KBM-7 (cell line): ENCODE results near the gene GGCT.

Source experiments
- DNase-seq: peaks from one replicate; pipeline ENCODE4 v3.0.0-alpha.2; 2015
- in situ Hi-C: fragments of 300-500 bp; cut with MboI; formaldehyde crosslinking; loops from 2 replicates; pipeline ENCODE4 v1.14.3; 2020; ENCODE audit warnings: low sequenced_read_pairs, low pct_unique_long_range_greater_than_20kb, mixed read lengths

GGCT gene

GRCh38 chr7:30466266-30466665 lies 38.4 kb downstream of the GGCT start:
- in situ Hi-C loops: no loop called here
- no peak for DNase-seq

GRCh38 chr7:30465811-30466180 lies 38.8 kb downstream of the GGCT start:
- no peak for DNase-seq
- in situ Hi-C loops: no loop called here

- DNase-seq: no peak
- in situ Hi-C loops: no loop called here
Observed at GRCh38 chr7:30465046-30465810, 39.4 kb downstream of the GGCT start.

DNA sequence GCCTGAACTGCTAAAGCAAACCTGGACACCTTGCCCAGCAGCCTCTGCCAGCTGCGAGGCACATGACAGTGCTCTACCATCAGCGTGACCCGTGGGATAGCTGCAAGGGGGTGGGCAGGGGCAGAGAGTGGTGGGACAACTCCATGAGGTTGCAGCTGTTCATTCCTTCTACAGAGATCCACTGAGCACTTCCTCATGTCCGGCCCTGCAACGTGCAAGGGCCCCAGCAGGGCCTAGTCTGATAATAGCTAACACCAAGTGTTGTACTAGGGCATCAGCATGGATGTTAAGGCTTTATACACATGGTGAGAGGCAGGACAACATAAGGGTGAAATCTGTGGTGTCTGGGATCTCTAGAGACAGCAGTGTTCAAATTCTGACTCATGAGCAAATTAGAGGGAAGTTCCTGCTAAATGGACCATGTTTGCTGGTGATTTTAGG lies 40.4 kb downstream of the GGCT start:
- DNase-seq: no peak

GRCh38 chr7:30463405-30464145 lies 41.1 kb downstream of the GGCT start:
- DNase-seq: no peak
- in situ Hi-C loops: no loop called here

More for the DNA sequence above, 40.4 kb downstream of the GGCT start:
- in situ Hi-C loops: no loop called here

- in situ Hi-C loops: no loop called here
Observed at GRCh38 chr7:30462179-30462578, 42.5 kb downstream of the GGCT start.

GRCh38 chr7:30460246-30460633 lies 44.4 kb downstream of the GGCT start:
- DNase-seq: no peak
- in situ Hi-C loops: no loop called here

More at GRCh38 chr7:30462179-30462578, 42.5 kb downstream of the GGCT start:
- DNase-seq: no peak

DNA sequence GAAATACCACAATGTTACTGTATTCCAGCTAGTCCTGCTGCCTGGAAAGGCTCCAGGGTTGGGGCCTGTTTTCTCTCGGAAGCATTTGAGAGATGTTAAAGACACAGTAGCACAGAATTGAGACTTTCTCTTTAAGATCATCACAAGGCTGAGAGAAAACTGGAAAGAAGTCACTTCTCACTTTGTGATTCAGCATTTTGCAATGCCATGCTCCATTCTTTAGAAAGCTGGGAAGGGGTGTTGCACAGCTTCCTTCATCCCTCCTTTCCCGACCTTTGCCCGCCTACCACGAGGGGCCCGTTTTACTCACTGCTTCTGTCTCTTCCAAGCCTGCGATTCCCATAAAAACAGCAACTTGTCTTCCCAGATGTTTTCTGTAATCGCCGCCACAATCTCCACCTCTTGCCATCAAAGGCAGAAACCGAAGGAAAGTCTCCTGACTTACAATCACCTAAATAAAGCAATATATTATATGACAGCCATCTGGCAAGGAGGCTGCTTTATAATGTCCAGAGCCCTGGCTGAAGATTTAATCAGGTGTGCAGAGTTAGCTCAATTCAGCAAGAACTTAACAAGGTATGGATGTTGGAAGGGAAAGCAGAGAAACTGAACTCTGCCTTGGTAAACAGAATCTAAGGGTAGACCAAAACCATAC lies 44.9 kb downstream of the GGCT start:
- in situ Hi-C loops: no loop called here

DNA sequence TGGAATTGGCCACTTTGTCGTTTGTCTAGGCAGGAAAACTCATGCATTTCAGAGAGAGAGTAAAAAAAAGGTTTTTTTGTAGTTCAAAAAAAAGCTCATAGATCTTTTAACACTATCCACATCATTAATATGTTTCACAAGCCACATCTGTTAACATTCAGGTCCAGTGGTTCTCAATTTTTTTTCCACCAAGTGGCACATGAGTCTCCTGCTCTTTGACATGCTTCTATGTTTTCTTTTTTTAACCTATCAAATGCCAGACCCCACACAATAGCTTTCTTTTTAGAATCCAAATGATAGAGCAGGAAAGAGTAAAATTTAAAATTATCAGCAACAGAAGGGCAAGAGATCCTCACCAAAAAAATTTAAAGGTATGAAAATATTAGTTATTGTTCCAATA lies 46.3 kb downstream of the GGCT start:
- no peak for DNase-seq
- in situ Hi-C loops: no loop called here

More for the DNA sequence above, 44.9 kb downstream of the GGCT start:
- no peak for DNase-seq

DNA sequence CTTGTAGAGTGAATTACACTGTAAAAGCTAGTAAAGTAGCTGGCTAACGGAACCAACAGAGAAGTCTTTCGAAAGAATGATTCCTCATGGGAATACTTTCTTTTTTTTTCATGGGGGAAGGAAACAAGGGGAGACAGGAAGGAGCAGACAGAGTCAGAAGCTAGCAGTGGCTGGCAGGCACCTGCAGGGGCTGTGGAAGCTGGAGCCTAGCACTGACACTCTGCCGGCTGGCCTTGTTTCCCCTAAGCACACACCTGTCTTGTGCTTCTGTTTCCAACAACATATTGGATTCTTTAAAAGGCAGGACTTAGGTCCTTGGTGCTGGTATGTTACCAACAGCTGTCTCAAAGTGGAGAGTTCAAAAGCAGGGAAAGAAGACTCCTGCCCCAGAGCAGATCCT lies 50.7 kb downstream of the GGCT start:
- in situ Hi-C loops: no loop called here
- DNase-seq: no peak

DNA sequence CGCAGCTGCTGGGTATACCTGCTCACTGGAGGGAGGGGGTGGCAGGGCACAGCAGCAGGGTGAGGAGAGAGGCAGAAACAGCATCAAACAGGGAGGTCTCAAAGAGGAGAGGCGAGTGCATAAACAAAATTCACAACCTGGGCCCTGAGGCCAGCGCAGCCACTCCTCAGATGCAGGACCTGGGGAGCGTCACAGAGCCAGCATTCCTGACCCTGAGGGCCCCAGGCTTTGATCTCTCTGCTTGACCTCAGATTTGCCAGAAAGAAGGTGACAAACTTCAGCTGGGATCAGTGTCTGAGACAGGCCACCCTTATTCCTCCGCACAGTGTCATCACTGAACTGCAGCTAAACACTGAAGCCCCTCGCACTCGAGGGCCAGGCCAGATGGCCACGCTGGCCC lies 51.6 kb downstream of the GGCT start:
- DNase-seq: no peak
- in situ Hi-C loops: no loop called here

DNA sequence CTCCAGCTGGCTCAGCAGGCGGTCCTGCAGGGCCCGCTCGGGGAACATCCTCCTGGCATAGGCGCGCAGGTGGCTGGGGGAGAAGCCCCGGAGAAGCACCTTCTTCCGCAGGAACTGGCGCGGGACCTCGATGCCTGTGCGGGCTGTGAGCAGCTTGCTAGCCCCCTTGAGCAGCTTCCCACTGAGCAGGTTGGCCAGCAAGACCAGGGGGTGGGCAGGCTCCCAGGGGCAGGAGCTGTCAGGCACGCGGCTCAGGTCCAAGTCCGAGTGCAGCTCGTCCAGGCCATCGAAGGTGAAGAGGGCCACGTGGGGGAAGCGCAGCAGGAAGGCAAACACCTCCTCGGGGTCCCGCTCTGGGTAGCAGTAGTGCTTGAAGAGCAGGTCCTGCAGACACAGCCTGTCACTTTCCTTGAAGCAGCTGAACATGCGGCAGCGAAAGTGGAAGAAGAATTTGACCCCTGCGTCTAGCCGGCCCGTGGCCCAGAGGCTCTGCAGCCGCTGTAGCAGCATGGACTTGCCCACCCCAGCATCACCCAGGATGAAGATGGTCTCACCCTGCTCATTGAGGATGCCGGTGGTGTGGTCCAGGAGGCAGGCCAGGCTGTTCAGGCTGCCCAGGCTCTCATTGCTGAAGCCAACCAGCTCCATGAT lies 52.2 kb downstream of the GGCT start:
- in situ Hi-C loops: no loop called here
- DNase-seq: no peak

- no peak for DNase-seq
- in situ Hi-C loops: no loop called here
Observed at GRCh38 chr7:30451539-30452279, 52.9 kb downstream of the GGCT start.

DNA sequence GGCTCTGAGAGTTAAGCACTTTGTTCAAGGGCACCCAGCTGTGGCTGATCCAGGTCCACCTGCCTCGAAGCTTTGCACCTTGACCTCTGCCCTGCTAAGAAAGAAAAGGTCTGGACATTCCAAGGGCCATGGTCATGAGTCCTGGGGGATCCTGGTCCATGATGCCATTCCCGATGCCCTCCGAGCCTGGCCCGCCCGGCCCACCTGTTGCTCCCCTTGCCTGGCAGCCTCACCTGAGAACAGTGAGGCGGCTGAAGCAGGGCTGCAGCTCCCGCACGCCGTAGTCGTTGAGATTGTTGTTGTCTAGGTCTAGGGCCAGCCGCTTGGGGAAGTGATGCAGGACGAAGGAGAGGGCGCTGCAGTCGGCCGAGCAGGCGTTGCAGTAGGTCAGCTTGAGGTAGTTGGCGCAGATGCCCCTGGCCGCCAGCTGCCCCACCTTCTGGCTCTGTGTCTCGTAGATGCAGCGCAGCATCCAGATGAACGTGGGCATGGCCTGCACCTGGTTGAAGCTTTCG lies 53.6 kb downstream of the GGCT start:
- in situ Hi-C loops: no loop called here

DNA sequence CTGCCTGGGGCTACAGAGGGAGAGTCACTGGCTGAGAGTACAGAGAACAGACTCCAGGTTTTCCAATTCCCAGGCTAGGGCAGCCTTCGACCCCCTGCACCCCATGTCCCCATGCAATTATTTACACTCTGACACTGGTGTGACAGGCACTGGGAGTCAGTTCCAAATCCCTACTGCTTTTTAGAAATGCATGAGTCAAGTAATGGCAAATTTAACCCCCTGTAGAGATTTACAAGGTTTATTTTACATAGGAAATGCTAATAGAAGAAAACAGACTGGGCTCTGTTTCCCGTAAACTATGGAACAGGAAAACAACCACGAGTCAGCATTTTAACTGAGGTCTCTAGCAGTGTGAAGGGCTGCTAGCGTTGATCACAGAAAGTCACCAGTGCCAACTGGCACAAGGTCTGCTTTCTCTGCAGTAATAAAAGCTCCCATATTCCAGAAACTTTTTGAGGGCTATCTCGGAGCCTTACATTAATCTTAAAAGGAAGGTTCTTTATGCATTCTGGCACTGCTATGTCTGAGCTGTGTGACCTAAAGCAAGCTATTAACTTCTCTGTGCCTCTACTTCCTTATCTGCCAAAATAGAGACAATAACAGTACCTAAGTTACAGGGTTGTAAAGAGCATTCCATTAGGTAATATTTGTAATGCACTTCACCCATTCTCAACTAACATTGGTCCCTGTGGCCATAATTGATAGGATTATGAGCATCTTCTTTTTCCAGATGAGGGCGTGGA lies 54.2 kb downstream of the GGCT start:
- no peak for DNase-seq
- in situ Hi-C loops: no loop called here

More for the DNA sequence above, 53.6 kb downstream of the GGCT start:
- DNase-seq: no peak

DNA sequence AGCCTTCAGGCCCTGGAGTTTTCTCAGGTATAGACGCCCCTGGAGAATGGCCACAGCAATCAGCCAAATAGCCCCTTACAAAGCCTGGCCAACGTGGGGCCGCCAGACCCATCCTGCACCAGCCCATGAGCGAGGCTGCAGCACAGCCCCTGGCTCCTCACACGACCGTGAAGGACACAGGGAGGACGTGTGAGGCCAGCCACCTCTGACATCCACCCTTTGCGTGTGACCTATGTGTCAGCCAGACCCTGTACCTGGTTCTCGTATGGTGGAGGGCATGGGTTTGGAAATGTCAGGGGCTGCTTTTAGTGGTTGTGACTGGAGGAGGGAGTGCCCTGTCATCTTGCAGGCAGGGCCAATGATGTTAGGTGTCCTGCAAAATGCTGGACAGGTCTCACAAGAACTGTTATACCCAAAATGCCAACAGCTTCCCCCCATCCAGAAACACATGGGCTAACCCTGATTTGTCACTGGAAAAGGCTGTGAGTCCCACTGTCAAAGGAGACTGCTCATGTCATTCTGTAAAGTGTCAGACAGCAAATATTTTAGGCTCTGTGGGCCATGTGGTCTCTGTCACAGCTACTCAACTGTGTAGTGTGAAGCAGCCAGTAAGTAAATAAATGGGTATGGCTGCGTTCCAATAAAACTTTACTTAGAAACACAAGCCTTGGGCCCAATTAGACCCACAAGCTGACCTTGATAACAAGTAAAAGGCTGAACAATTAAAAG lies 56.0 kb downstream of the GGCT start:
- DNase-seq: no peak
- in situ Hi-C loops: no loop called here

DNA sequence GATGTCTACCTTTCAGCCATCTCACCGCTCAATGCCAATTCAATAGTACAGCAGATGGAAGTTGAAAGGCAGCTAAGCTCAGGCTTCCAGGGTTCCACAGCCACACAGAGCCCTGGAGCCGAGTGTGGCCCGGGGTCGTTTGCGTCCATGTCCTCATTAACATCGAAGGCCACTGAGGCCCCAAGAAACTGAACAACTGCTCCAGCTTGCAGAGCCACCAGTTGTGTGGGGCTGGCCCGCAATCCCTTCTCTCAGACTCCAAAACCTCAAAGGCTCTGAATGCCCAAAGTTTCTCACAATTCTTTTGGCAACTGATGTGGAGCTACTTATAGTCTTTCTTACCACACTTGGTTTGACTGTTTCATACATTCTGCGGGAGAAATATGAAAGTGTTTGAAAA lies 57.2 kb downstream of the GGCT start:
- DNase-seq: no peak
- in situ Hi-C loops: no loop called here
